HCT116 (cell line): ENCODE measurements around the gene ERN1. TPM values are rescaled to one million over a fixed set of nuclear protein-coding genes. Genes with fewer than 3 reads are reported as not detected.

ENCODE experiments used
- ATAC-seq: fragments of 200-7000 bp; cut with Tn5 transposase; 2 replicates; pipeline ENCODE4 v1.9.1; 2020; ENCODE audit warnings: mild to moderate bottlenecking, moderate library complexity
- BruUV-seq: library from RNA; stranded (reverse); fragments of 400-500 nt; replicated peaks from 2 replicates; lab custom pipeline; 2021; lab: Mats Ljungman, UMichigan
- CTCF ChIA-PET: fragments of 300-600 bp; sonication (Branson Sonifier 250); formaldehyde crosslinking; loops from one replicate; lab custom pipeline; 2021; ENCODE audit warnings: antibody characterized with exemption; lab: Charles Lee
- POLR2A ChIA-PET: fragments of 300-600, 350-600 bp; sonication (Branson Sonifier 250); formaldehyde crosslinking; loops from one replicate; lab custom pipeline; 2021; ENCODE audit warnings: antibody characterized with exemption; lab: Charles Lee
- RAD21 ChIA-PET, 2 experiments: fragments of 300-600 bp; sonication (Branson Sonifier 250); formaldehyde crosslinking; loops; one replicate each; lab custom pipeline; 2023; ENCODE audit warnings: low total read pairs in 2 of 2; ENCODE audit not compliant: uncharacterized antibody in 2 of 2, unreplicated experiment in 2 of 2, low non-redundant PET in 1 of 2; lab: Charles Lee
- DNase-seq: peaks from one replicate; pipeline ENCODE4 v3.0.0-alpha.2; 2010; ENCODE audit warnings: low read depth, low spot score
- H2AFZ ChIP-seq: fragments of 200-600 bp; shearing (Covaris generic), sonication (generic); 2 replicates; pipeline ENCODE4 v1.6.1; 2017; ENCODE audit warnings: low read depth, mixed run types, mixed read lengths, antibody characterized with exemption, low read length; ENCODE audit not compliant: poor library complexity, severe bottlenecking
- H3K27ac ChIP-seq: 2 replicates; pipeline ENCODE4 v1.5.1; 2012; ENCODE audit warnings: low read depth, low read length
- H3K27me3 ChIP-seq: fragments of 200-600 bp; sonication (generic); 2 replicates; pipeline ENCODE4 v1.6.1; 2016; ENCODE audit warnings: mixed run types, low read length, mixed read lengths; ENCODE audit not compliant: insufficient read depth
- H3K36me3 ChIP-seq, 2 experiments: fragments of 200-500 bp in 1 of 2; fragments of 200-600 bp in 1 of 2; sonication (Bioruptor generic) in 1 of 2; sonication (generic) in 1 of 2; 2 replicates each; pipeline versions ENCODE4 v1.5.1 to v1.6.1; 2014 to 2016; ENCODE audit warnings: low read length in 2 of 2, inconsistent platforms in 1 of 2, mixed read lengths in 1 of 2, mixed run types in 1 of 2; ENCODE audit not compliant: insufficient read depth in 2 of 2, control insufficient read depth in 1 of 2
- H3K4me1 ChIP-seq, 2 experiments: fragments of 200-600 bp in 1 of 2; sonication (generic) in 1 of 2; 2 replicates each; pipeline versions ENCODE4 v1.5.1 to v1.6.1; 2012 to 2017; ENCODE audit warnings: low read length in 2 of 2, inconsistent platforms in 1 of 2, mild to moderate bottlenecking in 1 of 2, mixed read lengths in 1 of 2, mixed run types in 1 of 2, moderate library complexity in 1 of 2; ENCODE audit not compliant: insufficient read depth in 2 of 2, control insufficient read depth in 1 of 2
- H3K4me2 ChIP-seq: fragments of 200-600 bp; sonication (generic); 2 replicates; pipeline ENCODE4 v1.6.1; 2017; ENCODE audit warnings: mixed run types, low read length, mixed read lengths
- H3K4me3 ChIP-seq, 2 experiments: fragments of 200-600 bp in 1 of 2; sonication (generic) in 1 of 2; replicated peaks in 1 of 2; 2 replicates each; pipeline ENCODE4 v1.5.1; 2011 to 2016; ENCODE audit warnings: low read length in 2 of 2, control low read depth in 1 of 2, low read depth in 1 of 2, mild to moderate bottlenecking in 1 of 2, mixed read lengths in 1 of 2, mixed run types in 1 of 2
- H3K79me2 ChIP-seq: fragments of 200-600 bp; sonication (generic); 2 replicates; pipeline ENCODE4 v1.6.1; 2017; ENCODE audit warnings: mild to moderate bottlenecking, mixed run types, low read length, moderate library complexity, mixed read lengths; ENCODE audit not compliant: insufficient read depth
- H3K9ac ChIP-seq: fragments of 200-600 bp; sonication (generic); 2 replicates; pipeline ENCODE4 v1.6.1; 2016; ENCODE audit warnings: low read length, mixed read lengths
- H3K9me2 ChIP-seq: fragments of 200-600 bp; sonication (generic), shearing (Covaris generic); 2 replicates; pipeline ENCODE4 v1.6.1; 2017; ENCODE audit warnings: mixed run types, mild to moderate bottlenecking, moderate library complexity; ENCODE audit not compliant: insufficient read depth
- H3K9me3 ChIP-seq, 2 experiments: fragments of 200-500 bp in 1 of 2; fragments of 200-600 bp in 1 of 2; sonication (Bioruptor generic) in 1 of 2; sonication (generic) in 1 of 2; 2 replicates each; pipeline ENCODE4 v1.6.1; 2014 to 2017; ENCODE audit warnings: low read length in 2 of 2, mixed read lengths in 2 of 2, inconsistent platforms in 1 of 2, low read depth in 1 of 2, mild to moderate bottlenecking in 1 of 2, mixed run types in 1 of 2, moderate library complexity in 1 of 2; ENCODE audit not compliant: control insufficient read depth in 1 of 2, insufficient read depth in 1 of 2
- H4K20me1 ChIP-seq: fragments of 200-600 bp; sonication (generic), shearing (Covaris generic); 2 replicates; pipeline ENCODE4 v1.6.1; 2017; ENCODE audit warnings: mixed run types, mild to moderate bottlenecking, moderate library complexity; ENCODE audit not compliant: insufficient read depth
- CBX3 ChIP-seq: IDR thresholded peaks from 2 replicates; pipeline ENCODE4 v1.6.1; 2012; ENCODE audit warnings: low read depth
- CEBPB ChIP-seq: IDR thresholded peaks from 2 replicates; pipeline ENCODE4 v1.6.1; 2012; ENCODE audit warnings: low read depth
- EGR1 ChIP-seq: IDR thresholded peaks from 2 replicates; pipeline ENCODE4 v1.6.1; 2012; ENCODE audit warnings: low read depth
- ELF1 ChIP-seq: IDR thresholded peaks from 2 replicates; pipeline ENCODE4 v1.6.1; 2012; ENCODE audit warnings: low read depth, borderline replicate concordance
- EZH2 ChIP-seq: fragments of 200-600 bp; sonication (generic); IDR thresholded peaks from 2 replicates; pipeline ENCODE4 v1.6.1; 2017; ENCODE audit warnings: antibody characterized with exemption, mixed run types
- POLR2AphosphoS5 ChIP-seq: IDR thresholded peaks from 2 replicates; pipeline ENCODE4 v1.6.1; 2011; ENCODE audit warnings: mild to moderate bottlenecking, low read depth, low read length, moderate library complexity
- SIN3A ChIP-seq: IDR thresholded peaks from 2 replicates; pipeline ENCODE4 v1.6.1; 2012; ENCODE audit warnings: low read depth
- SRF ChIP-seq: IDR thresholded peaks from 2 replicates; pipeline ENCODE4 v1.6.1; 2012; ENCODE audit warnings: low read depth
- ZFX ChIP-seq: fragments of 450-650 bp; IDR thresholded peaks from 2 replicates; pipeline ENCODE4 v1.6.1; 2017
- ZNF274 ChIP-seq: fragments of 200-500 bp; sonication (Bioruptor generic); IDR thresholded peaks from 2 replicates; pipeline ENCODE4 v1.6.1; 2014; ENCODE audit warnings: mild to moderate bottlenecking, low read depth, low read length, inconsistent platforms
- intact Hi-C: fragments of 100-400 bp; cut with micrococcal nuclease; formaldehyde crosslinking; loops from 2 replicates; pipeline ENCODE4 v1.10.0; 2022
- total RNA-seq: library from RNA; stranded (reverse); gene quantifications from one replicate; pipeline ENCODE4 v1.2.1, GENCODE V29; 2021; ENCODE audit not compliant: unreplicated experiment
- TF ChIP-seq, protein P1 (sequence below): IDR thresholded peaks from 2 replicates; pipeline ENCODE4 v1.6.1; 2012; ENCODE audit warnings: low read depth
- TF ChIP-seq, protein P2 (sequence below): IDR thresholded peaks from 2 replicates; pipeline ENCODE4 v1.6.1; 2011; ENCODE audit warnings: mild to moderate bottlenecking, low read length, moderate library complexity; ENCODE audit not compliant: insufficient replicate concordance; ENCODE audit errors: extremely low read depth
- TF ChIP-seq, protein P3 (sequence below): IDR thresholded peaks from 2 replicates; pipeline ENCODE4 v1.6.1; 2012
- TF ChIP-seq, protein P4 (sequence below): IDR thresholded peaks from 2 replicates; pipeline ENCODE4 v1.6.1; 2012

The ERN1 gene
- total RNA-seq, 1 experiment from 2014 or later: 28.2 TPM

DNA sequence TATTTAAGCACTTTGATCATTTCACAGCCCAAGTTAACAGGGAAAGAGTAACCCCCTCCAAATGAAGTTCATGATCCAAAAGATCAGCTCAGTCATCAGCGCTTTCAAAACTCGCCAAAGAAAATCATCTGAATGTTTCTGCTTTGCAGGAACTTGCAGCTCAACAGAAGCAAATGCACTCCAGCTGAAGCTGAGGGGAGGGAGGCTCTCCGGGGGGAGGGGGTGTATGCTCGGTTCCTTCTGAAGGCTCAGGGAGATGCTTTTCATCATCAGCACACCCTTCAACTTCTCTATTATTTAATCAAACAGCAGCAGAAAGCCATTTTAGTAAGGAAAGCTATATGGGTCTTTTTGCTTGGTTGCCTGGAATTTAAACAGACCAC lies 24.4 kb upstream of the ERN1 start:
- CTCF ChIA-PET: interaction anchor here (1.5 to 2.4 kb wide), 2 partner anchors 126 to 127 kb away, joined by 3 to 7 read pairs; no protein-coding TSS in a partner anchor
- H3K27ac ChIP-seq: no peak overlapping the region
- POLR2A ChIA-PET: interaction anchor here (0.5 kb wide), 1 partner anchor 79 kb away, joined by 3 read pairs; no protein-coding TSS in a partner anchor

More for the DNA sequence above, 24.4 kb upstream of the ERN1 start:
- TF ChIP-seq ZFX (no peak), EGR1 (no peak), CBX3 (no peak), ZNF274 (no peak), CEBPB (no peak), SIN3A (no peak), ELF1 (no peak), POLR2AphosphoS5 (no peak), EZH2 (no peak), SRF (no peak)
- TF ChIP-seq, protein P1, sequence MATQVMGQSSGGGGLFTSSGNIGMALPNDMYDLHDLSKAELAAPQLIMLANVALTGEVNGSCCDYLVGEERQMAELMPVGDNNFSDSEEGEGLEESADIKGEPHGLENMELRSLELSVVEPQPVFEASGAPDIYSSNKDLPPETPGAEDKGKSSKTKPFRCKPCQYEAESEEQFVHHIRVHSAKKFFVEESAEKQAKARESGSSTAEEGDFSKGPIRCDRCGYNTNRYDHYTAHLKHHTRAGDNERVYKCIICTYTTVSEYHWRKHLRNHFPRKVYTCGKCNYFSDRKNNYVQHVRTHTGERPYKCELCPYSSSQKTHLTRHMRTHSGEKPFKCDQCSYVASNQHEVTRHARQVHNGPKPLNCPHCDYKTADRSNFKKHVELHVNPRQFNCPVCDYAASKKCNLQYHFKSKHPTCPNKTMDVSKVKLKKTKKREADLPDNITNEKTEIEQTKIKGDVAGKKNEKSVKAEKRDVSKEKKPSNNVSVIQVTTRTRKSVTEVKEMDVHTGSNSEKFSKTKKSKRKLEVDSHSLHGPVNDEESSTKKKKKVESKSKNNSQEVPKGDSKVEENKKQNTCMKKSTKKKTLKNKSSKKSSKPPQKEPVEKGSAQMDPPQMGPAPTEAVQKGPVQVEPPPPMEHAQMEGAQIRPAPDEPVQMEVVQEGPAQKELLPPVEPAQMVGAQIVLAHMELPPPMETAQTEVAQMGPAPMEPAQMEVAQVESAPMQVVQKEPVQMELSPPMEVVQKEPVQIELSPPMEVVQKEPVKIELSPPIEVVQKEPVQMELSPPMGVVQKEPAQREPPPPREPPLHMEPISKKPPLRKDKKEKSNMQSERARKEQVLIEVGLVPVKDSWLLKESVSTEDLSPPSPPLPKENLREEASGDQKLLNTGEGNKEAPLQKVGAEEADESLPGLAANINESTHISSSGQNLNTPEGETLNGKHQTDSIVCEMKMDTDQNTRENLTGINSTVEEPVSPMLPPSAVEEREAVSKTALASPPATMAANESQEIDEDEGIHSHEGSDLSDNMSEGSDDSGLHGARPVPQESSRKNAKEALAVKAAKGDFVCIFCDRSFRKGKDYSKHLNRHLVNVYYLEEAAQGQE: no peak
- TF ChIP-seq, protein P2, sequence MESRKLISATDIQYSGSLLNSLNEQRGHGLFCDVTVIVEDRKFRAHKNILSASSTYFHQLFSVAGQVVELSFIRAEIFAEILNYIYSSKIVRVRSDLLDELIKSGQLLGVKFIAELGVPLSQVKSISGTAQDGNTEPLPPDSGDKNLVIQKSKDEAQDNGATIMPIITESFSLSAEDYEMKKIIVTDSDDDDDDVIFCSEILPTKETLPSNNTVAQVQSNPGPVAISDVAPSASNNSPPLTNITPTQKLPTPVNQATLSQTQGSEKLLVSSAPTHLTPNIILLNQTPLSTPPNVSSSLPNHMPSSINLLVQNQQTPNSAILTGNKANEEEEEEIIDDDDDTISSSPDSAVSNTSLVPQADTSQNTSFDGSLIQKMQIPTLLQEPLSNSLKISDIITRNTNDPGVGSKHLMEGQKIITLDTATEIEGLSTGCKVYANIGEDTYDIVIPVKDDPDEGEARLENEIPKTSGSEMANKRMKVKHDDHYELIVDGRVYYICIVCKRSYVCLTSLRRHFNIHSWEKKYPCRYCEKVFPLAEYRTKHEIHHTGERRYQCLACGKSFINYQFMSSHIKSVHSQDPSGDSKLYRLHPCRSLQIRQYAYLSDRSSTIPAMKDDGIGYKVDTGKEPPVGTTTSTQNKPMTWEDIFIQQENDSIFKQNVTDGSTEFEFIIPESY: no peak
- TF ChIP-seq, protein P3, sequence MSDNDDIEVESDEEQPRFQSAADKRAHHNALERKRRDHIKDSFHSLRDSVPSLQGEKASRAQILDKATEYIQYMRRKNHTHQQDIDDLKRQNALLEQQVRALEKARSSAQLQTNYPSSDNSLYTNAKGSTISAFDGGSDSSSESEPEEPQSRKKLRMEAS: no peak
- TF ChIP-seq, protein P4, sequence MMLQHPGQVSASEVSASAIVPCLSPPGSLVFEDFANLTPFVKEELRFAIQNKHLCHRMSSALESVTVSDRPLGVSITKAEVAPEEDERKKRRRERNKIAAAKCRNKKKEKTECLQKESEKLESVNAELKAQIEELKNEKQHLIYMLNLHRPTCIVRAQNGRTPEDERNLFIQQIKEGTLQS: no peak
- TF ChIP-seq, all 23 proteins: peak for 0
- no peaks in the 10 kb centered on the region for H4K20me1 ChIP-seq
- RAD21 ChIA-PET: no interaction called here
- no peak overlapping the region for H3K4me2 ChIP-seq
- H3K9me2 ChIP-seq: no peaks in the 10 kb centered on the region
- H3K4me1 ChIP-seq: peaks cover 7 to 15% of the 10 kb centered on the region in 2 experiments; a peak in 2 of 4 replicates
- peaks cover 0 to 10% of the 10 kb centered on the region in 2 experiments; a peak in 2 of 4 replicates for H3K36me3 ChIP-seq
- H2AFZ ChIP-seq: no peak overlapping the region
- H3K79me2 ChIP-seq: no peaks in the 10 kb centered on the region
- DNase-seq: no peak
- no peak overlapping the region for H3K4me3 ChIP-seq
- H3K27me3 ChIP-seq: no peaks in the 10 kb centered on the region
- no peak for ATAC-seq
- intact Hi-C loops: no loop called here
- H3K9me3 ChIP-seq: no peaks in the 10 kb centered on the region
- BruUV-seq: no TSS peak
- H3K9ac ChIP-seq: no peak overlapping the region
